SK-N-SH treated with all-trans-retinoic acid at 6 μM for 48 hours (cell line): Measurements from ENCODE around the gene LMO7.

ENCODE experiments used
- ATAC-seq: fragments of 200-7000 bp; cut with Tn5 transposase; 3 replicates; pipeline ENCODE4 v1.9.1; 2020; ENCODE audit warnings: mild to moderate bottlenecking, moderate library complexity
- ARNTL ChIP-seq: fragments of 450-650 bp; formaldehyde crosslinking; IDR thresholded peaks from 2 replicates; pipeline ENCODE4 v1.5.0; 2020; ENCODE audit warnings: low read depth, mild to moderate bottlenecking, moderate library complexity, borderline replicate concordance
- BACH2 ChIP-seq: fragments of 250-450 bp; sonication (Bioruptor Pico); IDR thresholded peaks from 2 replicates; pipeline ENCODE4 v1.9.0; 2021; ENCODE audit warnings: mild to moderate bottlenecking, borderline replicate concordance
- ESRRG ChIP-seq: fragments of 250-450 bp; sonication (Bioruptor Pico); IDR thresholded peaks from 2 replicates; pipeline ENCODE4 v1.6.1; 2021; ENCODE audit warnings: mild to moderate bottlenecking
- GLIS3 ChIP-seq: fragments of 250-450 bp; sonication (Bioruptor Pico); IDR thresholded peaks from 2 replicates; pipeline ENCODE4 v1.5.0; 2020; ENCODE audit warnings: mild to moderate bottlenecking, moderate library complexity
- OSR1 ChIP-seq: fragments of 250-450 bp; sonication (Bioruptor Pico); IDR thresholded peaks from 2 replicates; pipeline ENCODE4 v1.8.0; 2022; ENCODE audit warnings: moderate library complexity, mild to moderate bottlenecking, inconsistent platforms
- PPARA ChIP-seq: fragments of 250-450 bp; sonication (Bioruptor Pico); IDR thresholded peaks from 2 replicates; pipeline ENCODE4 v1.5.0; 2020; ENCODE audit warnings: mild to moderate bottlenecking, borderline replicate concordance
- RARB ChIP-seq: fragments of 250-450 bp; sonication (Bioruptor Pico); IDR thresholded peaks from 2 replicates; pipeline ENCODE4 v1.8.0; 2021; ENCODE audit warnings: mild to moderate bottlenecking, moderate library complexity
- SNAI2 ChIP-seq: fragments of 250-450 bp; sonication (Bioruptor Pico); IDR thresholded peaks from 2 replicates; pipeline ENCODE4 v1.5.0; 2020; ENCODE audit warnings: mild to moderate bottlenecking, moderate library complexity
- TCF4 ChIP-seq: fragments of 250-450 bp; sonication (Bioruptor Pico); IDR thresholded peaks from 2 replicates; pipeline ENCODE4 v1.8.0; 2021; ENCODE audit warnings: mild to moderate bottlenecking, moderate library complexity, borderline replicate concordance
- TOX ChIP-seq: fragments of 250-450 bp; sonication (Bioruptor Pico); IDR thresholded peaks from 2 replicates; pipeline ENCODE4 v1.8.0; 2021; ENCODE audit warnings: mild to moderate bottlenecking, moderate library complexity, borderline replicate concordance
- ZC3H10 ChIP-seq: fragments of 250-450 bp; sonication (Bioruptor Pico); IDR thresholded peaks from 2 replicates; pipeline ENCODE4 v1.5.1; 2021; ENCODE audit warnings: mild to moderate bottlenecking, moderate library complexity
- ZFP3 ChIP-seq: fragments of 250-450 bp; sonication (Bioruptor Pico); IDR thresholded peaks from 2 replicates; pipeline ENCODE4 v1.5.0; 2020; ENCODE audit warnings: mild to moderate bottlenecking, moderate library complexity
- ZFP30 ChIP-seq: fragments of 450-650 bp; formaldehyde crosslinking; IDR thresholded peaks from 2 replicates; pipeline ENCODE4 v1.5.0; 2022; ENCODE audit warnings: mild to moderate bottlenecking, moderate library complexity
- ZNF565 ChIP-seq: fragments of 450-650 bp; formaldehyde crosslinking; conservative IDR thresholded peaks from 2 replicates; pipeline ENCODE4 v1.5.0; 2020; ENCODE audit warnings: low read depth, mild to moderate bottlenecking, moderate library complexity
- ZNF70 ChIP-seq: fragments of 450-650 bp; formaldehyde crosslinking; IDR thresholded peaks from 2 replicates; pipeline ENCODE4 v1.5.0; 2020; ENCODE audit warnings: mild to moderate bottlenecking, moderate library complexity
- ZNF8 ChIP-seq: fragments of 450-650 bp; formaldehyde crosslinking; IDR thresholded peaks from 2 replicates; pipeline ENCODE4 v1.5.0; 2020; ENCODE audit warnings: mild to moderate bottlenecking, moderate library complexity
- TF ChIP-seq, protein P1 (sequence below): fragments of 250-450 bp; sonication (Bioruptor Pico); IDR thresholded peaks from 2 replicates; pipeline ENCODE4 v1.5.1; 2021; ENCODE audit warnings: mild to moderate bottlenecking, moderate library complexity
- TF ChIP-seq, protein P2 (sequence below): fragments of 250-450 bp; sonication (Bioruptor Pico); IDR thresholded peaks from 2 replicates; pipeline ENCODE4 v1.8.0; 2020; ENCODE audit warnings: mild to moderate bottlenecking, moderate library complexity, borderline replicate concordance
- TF ChIP-seq, protein P3 (sequence below): fragments of 250-450 bp; sonication (Bioruptor Pico); IDR thresholded peaks from 2 replicates; pipeline ENCODE4 v1.5.1; 2020; ENCODE audit warnings: low read depth, mild to moderate bottlenecking, moderate library complexity
- TF ChIP-seq, protein P4 (sequence below): fragments of 250-450 bp; sonication (Bioruptor Pico); IDR thresholded peaks from 2 replicates; pipeline ENCODE4 v1.5.0; 2020; ENCODE audit warnings: mild to moderate bottlenecking, moderate library complexity
- TF ChIP-seq, protein P5 (sequence below): fragments of 250-450 bp; sonication (Bioruptor Pico); IDR thresholded peaks from 2 replicates; pipeline ENCODE4 v1.8.0; 2021; ENCODE audit warnings: low read depth, mild to moderate bottlenecking, moderate library complexity, borderline replicate concordance

The LMO7 gene

DNA sequence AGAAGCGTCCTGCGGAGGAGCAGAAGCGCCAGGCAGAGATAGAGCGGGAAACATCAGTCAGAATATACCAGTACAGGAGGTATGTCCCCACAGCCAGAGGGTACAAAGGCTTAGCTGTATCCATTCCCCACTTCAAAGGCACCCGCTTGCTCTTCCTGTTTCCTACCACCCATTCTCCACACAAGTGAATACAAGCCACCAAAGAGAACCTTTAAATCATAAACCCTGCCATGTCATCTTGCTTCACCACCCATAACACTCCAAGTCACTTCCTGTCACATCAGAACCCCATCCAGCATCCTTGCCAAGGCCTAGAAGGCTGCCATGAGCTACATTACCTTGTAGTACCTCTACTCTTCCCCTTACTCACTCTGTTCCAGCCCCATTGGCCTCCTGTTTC lies 205.8 kb downstream of the LMO7 start (continued):
- TF ChIP-seq ZNF565 (CRISPR knock-in tag) (no peak), TCF4 (CRISPR knock-in tag) (no peak), ARNTL (CRISPR knock-in tag) (no peak)
- TF ChIP-seq, protein P1, sequence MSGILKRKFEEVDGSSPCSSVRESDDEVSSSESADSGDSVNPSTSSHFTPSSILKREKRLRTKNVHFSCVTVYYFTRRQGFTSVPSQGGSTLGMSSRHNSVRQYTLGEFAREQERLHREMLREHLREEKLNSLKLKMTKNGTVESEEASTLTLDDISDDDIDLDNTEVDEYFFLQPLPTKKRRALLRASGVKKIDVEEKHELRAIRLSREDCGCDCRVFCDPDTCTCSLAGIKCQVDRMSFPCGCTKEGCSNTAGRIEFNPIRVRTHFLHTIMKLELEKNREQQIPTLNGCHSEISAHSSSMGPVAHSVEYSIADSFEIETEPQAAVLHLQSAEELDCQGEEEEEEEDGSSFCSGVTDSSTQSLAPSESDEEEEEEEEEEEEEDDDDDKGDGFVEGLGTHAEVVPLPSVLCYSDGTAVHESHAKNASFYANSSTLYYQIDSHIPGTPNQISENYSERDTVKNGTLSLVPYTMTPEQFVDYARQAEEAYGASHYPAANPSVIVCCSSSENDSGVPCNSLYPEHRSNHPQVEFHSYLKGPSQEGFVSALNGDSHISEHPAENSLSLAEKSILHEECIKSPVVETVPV (CRISPR knock-in tag) = no peak

DNA sequence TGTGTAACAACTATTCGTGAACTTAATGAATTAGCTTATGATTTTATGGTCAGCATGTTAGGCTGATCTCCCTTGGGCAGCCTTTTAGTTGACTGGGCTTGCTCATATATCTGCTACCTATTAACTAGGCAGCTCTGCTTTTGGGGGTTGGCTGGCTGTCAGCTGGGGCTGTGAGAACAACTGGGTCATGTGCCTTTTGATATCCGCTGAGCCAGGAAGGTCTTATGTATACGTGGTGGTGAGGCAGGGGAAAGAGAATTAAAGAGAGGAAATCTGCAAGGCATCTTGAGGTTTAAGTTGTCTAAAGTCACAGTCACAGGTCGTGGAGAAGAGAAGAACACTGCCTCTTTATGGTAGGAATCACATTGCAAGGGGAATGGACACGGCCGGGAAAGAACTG lies 206.9 kb downstream of the LMO7 start:
- TF ChIP-seq BACH2 (CRISPR knock-in tag) (no peak), RARB (CRISPR knock-in tag) (no peak), ZFP30 (CRISPR knock-in tag) (no peak), ESRRG (CRISPR knock-in tag) (no peak), SNAI2 (no peak), OSR1 (CRISPR knock-in tag) (no peak), ZC3H10 (no peak), ZFP3 (no peak), ZNF8 (CRISPR knock-in tag) (no peak), TOX (CRISPR knock-in tag) (no peak), ZNF565 (CRISPR knock-in tag) (no peak)
- TF ChIP-seq, protein P2, sequence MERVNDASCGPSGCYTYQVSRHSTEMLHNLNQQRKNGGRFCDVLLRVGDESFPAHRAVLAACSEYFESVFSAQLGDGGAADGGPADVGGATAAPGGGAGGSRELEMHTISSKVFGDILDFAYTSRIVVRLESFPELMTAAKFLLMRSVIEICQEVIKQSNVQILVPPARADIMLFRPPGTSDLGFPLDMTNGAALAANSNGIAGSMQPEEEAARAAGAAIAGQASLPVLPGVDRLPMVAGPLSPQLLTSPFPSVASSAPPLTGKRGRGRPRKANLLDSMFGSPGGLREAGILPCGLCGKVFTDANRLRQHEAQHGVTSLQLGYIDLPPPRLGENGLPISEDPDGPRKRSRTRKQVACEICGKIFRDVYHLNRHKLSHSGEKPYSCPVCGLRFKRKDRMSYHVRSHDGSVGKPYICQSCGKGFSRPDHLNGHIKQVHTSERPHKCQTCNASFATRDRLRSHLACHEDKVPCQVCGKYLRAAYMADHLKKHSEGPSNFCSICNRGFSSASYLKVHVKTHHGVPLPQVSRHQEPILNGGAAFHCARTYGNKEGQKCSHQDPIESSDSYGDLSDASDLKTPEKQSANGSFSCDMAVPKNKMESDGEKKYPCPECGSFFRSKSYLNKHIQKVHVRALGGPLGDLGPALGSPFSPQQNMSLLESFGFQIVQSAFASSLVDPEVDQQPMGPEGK (CRISPR knock-in tag) = no peak
- TF ChIP-seq, protein P3, sequence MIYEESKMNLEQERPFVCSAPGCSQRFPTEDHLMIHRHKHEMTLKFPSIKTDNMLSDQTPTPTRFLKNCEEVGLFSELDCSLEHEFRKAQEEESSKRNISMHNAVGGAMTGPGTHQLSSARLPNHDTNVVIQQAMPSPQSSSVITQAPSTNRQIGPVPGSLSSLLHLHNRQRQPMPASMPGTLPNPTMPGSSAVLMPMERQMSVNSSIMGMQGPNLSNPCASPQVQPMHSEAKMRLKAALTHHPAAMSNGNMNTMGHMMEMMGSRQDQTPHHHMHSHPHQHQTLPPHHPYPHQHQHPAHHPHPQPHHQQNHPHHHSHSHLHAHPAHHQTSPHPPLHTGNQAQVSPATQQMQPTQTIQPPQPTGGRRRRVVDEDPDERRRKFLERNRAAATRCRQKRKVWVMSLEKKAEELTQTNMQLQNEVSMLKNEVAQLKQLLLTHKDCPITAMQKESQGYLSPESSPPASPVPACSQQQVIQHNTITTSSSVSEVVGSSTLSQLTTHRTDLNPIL (CRISPR knock-in tag) = no peak
- TF ChIP-seq, all 23 proteins: peak for 0

DNA sequence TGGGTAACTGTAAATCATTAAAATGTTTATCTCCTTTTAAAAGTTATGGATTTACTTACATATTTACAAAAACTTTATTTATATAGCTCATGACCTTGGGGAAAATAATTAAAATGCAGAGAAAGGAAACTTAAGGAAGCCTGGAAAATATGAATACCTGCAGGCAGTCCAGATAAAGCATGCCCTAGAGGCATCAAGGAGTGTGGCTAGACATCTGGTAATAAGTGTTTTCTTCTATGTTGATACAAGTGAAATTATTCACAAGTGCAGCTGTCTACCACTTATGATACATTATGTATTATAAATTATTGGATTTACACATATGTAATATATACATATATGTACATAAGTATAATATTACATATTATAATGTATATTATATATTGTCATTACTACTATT lies 207.9 kb downstream of the LMO7 start:
- TF ChIP-seq ZNF70 (no peak), ESRRG (CRISPR knock-in tag) (no peak), ZFP30 (CRISPR knock-in tag) (no peak), GLIS3 (CRISPR knock-in tag) (no peak)
- no peak for ATAC-seq

More for the DNA sequence above, 206.9 kb downstream of the LMO7 start:
- no peak for ATAC-seq

DNA sequence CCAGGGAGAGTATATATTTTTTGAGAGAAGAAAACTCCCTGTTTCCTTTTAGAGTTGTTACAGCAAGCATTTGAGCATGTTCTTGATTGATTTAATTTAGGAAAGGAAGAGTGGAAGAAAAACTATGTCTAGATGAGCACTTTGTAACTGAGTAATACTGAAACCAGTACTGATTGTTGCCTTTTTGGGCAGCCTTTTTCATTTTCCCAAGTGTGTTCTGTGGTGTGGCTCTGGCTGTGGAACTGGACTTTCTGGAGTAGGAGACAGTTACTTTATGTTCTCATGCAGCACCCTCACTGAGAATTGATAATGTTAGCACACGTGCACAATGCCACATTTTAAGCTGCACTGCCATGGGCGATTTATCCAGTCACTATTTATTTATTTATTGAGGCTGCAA lies 211.5 kb downstream of the LMO7 start:
- no peak for TF ChIP-seq ZNF8 (CRISPR knock-in tag)
- TF ChIP-seq, all 23 proteins: peak for 0
- no peak for ATAC-seq

DNA sequence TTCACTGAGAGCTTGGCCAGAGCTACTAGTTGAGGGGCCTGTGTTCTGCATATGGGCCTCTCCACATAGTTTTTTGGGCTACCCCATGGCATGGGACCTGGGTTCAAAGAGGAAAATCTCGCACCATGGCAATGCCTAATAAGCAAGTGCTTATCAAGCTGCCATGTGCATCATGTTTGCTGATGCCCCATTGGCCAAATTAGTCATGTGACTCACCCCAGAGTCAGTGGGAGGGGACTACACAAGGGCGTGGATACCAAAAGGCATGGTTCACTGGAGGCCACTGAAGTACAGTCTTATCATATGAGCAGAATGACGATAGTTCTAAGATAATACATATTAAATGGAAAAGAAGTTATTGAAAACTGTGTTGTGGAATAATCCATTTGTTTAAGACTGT lies 214.8 kb downstream of the LMO7 start:
- TF ChIP-seq OSR1 (CRISPR knock-in tag) (no peak), GLIS3 (CRISPR knock-in tag) (no peak), ZNF8 (CRISPR knock-in tag) (no peak), PPARA (CRISPR knock-in tag) (no peak), ESRRG (CRISPR knock-in tag) (no peak), ZFP30 (CRISPR knock-in tag) (no peak), BACH2 (CRISPR knock-in tag) (no peak), ZC3H10 (no peak), ZNF565 (CRISPR knock-in tag) (no peak), TCF4 (CRISPR knock-in tag) (no peak), ZFP3 (no peak), RARB (CRISPR knock-in tag) (no peak)
- TF ChIP-seq, protein P4, sequence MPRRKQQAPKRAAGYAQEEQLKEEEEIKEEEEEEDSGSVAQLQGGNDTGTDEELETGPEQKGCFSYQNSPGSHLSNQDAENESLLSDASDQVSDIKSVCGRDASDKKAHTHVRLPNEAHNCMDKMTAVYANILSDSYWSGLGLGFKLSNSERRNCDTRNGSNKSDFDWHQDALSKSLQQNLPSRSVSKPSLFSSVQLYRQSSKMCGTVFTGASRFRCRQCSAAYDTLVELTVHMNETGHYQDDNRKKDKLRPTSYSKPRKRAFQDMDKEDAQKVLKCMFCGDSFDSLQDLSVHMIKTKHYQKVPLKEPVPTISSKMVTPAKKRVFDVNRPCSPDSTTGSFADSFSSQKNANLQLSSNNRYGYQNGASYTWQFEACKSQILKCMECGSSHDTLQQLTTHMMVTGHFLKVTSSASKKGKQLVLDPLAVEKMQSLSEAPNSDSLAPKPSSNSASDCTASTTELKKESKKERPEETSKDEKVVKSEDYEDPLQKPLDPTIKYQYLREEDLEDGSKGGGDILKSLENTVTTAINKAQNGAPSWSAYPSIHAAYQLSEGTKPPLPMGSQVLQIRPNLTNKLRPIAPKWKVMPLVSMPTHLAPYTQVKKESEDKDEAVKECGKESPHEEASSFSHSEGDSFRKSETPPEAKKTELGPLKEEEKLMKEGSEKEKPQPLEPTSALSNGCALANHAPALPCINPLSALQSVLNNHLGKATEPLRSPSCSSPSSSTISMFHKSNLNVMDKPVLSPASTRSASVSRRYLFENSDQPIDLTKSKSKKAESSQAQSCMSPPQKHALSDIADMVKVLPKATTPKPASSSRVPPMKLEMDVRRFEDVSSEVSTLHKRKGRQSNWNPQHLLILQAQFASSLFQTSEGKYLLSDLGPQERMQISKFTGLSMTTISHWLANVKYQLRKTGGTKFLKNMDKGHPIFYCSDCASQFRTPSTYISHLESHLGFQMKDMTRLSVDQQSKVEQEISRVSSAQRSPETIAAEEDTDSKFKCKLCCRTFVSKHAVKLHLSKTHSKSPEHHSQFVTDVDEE = no peak
- TF ChIP-seq, protein P5, sequence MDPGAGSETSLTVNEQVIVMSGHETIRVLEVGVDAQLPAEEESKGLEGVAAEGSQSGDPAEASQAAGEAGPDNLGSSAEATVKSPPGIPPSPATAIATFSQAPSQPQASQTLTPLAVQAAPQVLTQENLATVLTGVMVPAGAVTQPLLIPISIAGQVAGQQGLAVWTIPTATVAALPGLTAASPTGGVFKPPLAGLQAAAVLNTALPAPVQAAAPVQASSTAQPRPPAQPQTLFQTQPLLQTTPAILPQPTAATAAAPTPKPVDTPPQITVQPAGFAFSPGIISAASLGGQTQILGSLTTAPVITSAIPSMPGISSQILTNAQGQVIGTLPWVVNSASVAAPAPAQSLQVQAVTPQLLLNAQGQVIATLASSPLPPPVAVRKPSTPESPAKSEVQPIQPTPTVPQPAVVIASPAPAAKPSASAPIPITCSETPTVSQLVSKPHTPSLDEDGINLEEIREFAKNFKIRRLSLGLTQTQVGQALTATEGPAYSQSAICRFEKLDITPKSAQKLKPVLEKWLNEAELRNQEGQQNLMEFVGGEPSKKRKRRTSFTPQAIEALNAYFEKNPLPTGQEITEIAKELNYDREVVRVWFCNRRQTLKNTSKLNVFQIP (CRISPR knock-in tag) = no peak
- TF ChIP-seq, protein P2 (CRISPR knock-in tag) = no peak
- ATAC-seq = no peak
